ENCODE measurements around the gene PCDHA13. TPM values are rescaled to one million over a fixed set of nuclear protein-coding genes. Genes with fewer than 3 reads are reported as not detected.
A peak's percentile ranks its signal among the peaks of the same experiment; 100 is the strongest.
"Not testable (repeated sequence)": the region's sequence is repeated elsewhere in the genome, so short reads cannot be mapped to it uniquely, and the experiment has no call there.

The PCDHA13 gene
- under 1 TPM in 3 of 4 donors, not detected in 1; 0.03 to 0.07 (median 0.05) TPM for polyA plus RNA-seq (ENCODE audit: insufficient read length in 4 of 4)

- no peak for DNase-seq (ENCODE audit: low read depth in 4 of 4, low spot score in 2 of 4)
These were observed at the start of gene PCDHA13 for GRCh38 chr5:140881889-140882590. PCDHA13 (plus strand) TSS chr5:140882124; CDS start chr5:140882269, 145 bp downstream.

GRCh38 chr5:140833993-140834392 is 47.9 kb upstream of the PCDHA13 start, which contains the start of gene PCDHA7:
PCDHA7 (plus strand) TSS chr5:140834269; CDS start chr5:140834384, 115 bp downstream.
- no peak for DNase-seq (ENCODE audit: low read depth in 4 of 4, low spot score in 2 of 4)

GRCh38 chr5:140834439-140835008 is 47.4 kb upstream of the PCDHA13 start:
- DNase-seq (ENCODE audit: low read depth in 4 of 4, low spot score in 2 of 4), result not testable (repeated sequence)

- DNase-seq (ENCODE audit: low read depth in 4 of 4, low spot score in 2 of 4), result no peak
These were observed 46.1 kb upstream of the PCDHA13 start for GRCh38 chr5:140835622-140836510.

- no peak for DNase-seq (ENCODE audit: low read depth in 4 of 4, low spot score in 2 of 4)
These were observed 40.7 kb upstream of the PCDHA13 start, which contains the start of gene PCDHA8 for GRCh38 chr5:140840978-140841962. PCDHA8 (plus strand) TSS chr5:140841187; CDS start chr5:140841322, 135 bp downstream.

GRCh38 chr5:140842798-140843733 is 38.9 kb upstream of the PCDHA13 start:
- no peak for DNase-seq (ENCODE audit: low read depth in 4 of 4, low spot score in 2 of 4)

- DNase-seq (ENCODE audit: low read depth in 4 of 4, low spot score in 2 of 4), result not testable (repeated sequence)
These were observed 33.5 kb upstream of the PCDHA13 start, which contains the start of gene PCDHA9 for GRCh38 chr5:140848139-140849102. PCDHA9 (plus strand) TSS chr5:140848382; CDS start chr5:140848496, 114 bp downstream.

GRCh38 chr5:140849831-140850634 is 31.9 kb upstream of the PCDHA13 start:
- DNase-seq (ENCODE audit: low read depth in 4 of 4, low spot score in 2 of 4), result not testable (repeated sequence)

- no peak for DNase-seq (ENCODE audit: low read depth in 4 of 4, low spot score in 2 of 4)
These were observed 25.9 kb upstream of the PCDHA13 start, which contains the start of gene PCDHA10 for GRCh38 chr5:140855772-140856674. PCDHA10 (plus strand) TSS chr5:140855897; CDS start chr5:140856049, 152 bp downstream.

- no peak for DNase-seq (ENCODE audit: low read depth in 4 of 4, low spot score in 2 of 4)
These were observed 24.5 kb upstream of the PCDHA13 start for GRCh38 chr5:140857177-140857986.

GRCh38 chr5:140857987-140858240 is 24.0 kb upstream of the PCDHA13 start:
- DNase-seq (ENCODE audit: low read depth in 4 of 4, low spot score in 2 of 4), result no peak

- DNase-seq (ENCODE audit: low read depth in 4 of 4, low spot score in 2 of 4), result no peak
These were observed 19.3 kb upstream of the PCDHA13 start for GRCh38 chr5:140862441-140863295.

- peak in 1 of 4 donors; percentile 2 for DNase-seq (ENCODE audit: low read depth in 4 of 4, low spot score in 2 of 4)
These were observed 13.0 kb upstream of the PCDHA13 start, which contains the start of gene PCDHA11 for GRCh38 chr5:140868721-140869554. PCDHA11 (plus strand) TSS chr5:140868957; CDS start chr5:140869104, 147 bp downstream.
